ENCODE measurements around the gene DPYD. TPM values are rescaled to one million over a fixed set of nuclear protein-coding genes. Genes with fewer than 3 reads are reported as not detected.

Gene DPYD
- total and polyA plus RNA-seq, 7 donors: 2.5 to 7.3 (median 5.1) TPM

DNA sequence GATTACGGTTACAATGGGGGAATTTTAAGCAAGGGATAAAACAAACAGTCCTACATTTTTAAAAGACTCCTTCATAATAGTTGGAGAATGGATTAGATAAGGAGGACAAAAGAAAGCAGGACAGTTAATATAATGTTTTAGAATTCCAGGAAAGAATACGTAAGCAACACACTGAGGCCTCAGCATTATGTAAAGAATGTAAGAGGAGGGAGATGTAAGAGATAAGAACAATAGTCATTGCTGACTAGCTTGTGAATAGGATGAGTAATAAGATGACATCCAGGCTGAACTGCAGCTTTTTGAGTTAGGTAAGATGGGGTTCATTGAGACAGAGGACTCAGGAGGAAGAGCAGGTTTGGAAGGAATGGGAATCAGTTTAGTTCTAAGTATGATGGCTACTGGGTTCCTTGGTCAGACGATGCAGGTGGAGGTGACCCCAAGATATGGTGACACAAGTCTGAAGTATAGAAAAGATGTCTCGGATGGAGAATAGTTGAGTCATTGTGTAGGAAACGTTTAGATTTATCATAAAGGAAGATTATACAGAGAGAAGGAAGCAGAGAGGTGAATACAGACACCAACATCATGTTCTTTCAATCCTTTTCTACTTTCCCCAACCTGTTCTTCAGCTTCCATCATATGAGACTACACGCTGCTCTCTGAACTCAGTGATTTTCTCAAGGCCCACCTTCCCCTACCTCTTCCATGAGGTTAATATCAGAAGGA is 826.4 kb downstream of the DPYD start:
- H3K4me3 ChIP-seq: no peak overlapping the region
- intact Hi-C loops (cut with DNase I): no loop called here
- H3K36me3 ChIP-seq (ENCODE audit: insufficient read depth in 1 of 2, low read depth in 1 of 2): peaks cover 0 to 9% of the 10 kb centered on the region in 2 donors
- DNase-seq: no peak
- no peaks in the 10 kb centered on the region for H3K27me3 ChIP-seq (ENCODE audit: insufficient read depth in 3 of 3, low read length in 2 of 3)
- no peak overlapping the region for H3K27ac ChIP-seq
- no peaks in the 10 kb centered on the region for H3K9me3 ChIP-seq
- TF ChIP-seq, protein P1, sequence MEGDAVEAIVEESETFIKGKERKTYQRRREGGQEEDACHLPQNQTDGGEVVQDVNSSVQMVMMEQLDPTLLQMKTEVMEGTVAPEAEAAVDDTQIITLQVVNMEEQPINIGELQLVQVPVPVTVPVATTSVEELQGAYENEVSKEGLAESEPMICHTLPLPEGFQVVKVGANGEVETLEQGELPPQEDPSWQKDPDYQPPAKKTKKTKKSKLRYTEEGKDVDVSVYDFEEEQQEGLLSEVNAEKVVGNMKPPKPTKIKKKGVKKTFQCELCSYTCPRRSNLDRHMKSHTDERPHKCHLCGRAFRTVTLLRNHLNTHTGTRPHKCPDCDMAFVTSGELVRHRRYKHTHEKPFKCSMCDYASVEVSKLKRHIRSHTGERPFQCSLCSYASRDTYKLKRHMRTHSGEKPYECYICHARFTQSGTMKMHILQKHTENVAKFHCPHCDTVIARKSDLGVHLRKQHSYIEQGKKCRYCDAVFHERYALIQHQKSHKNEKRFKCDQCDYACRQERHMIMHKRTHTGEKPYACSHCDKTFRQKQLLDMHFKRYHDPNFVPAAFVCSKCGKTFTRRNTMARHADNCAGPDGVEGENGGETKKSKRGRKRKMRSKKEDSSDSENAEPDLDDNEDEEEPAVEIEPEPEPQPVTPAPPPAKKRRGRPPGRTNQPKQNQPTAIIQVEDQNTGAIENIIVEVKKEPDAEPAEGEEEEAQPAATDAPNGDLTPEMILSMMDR (IDR thresholded peaks at IDR 0.05): no peak
- ATAC-seq: no peak
- no peaks in the 10 kb centered on the region for H3K4me1 ChIP-seq
- 94 to 98% (median 96%) methylated on average over 6 of the region's 6 CpGs for WGBS, 3 donors

DNA sequence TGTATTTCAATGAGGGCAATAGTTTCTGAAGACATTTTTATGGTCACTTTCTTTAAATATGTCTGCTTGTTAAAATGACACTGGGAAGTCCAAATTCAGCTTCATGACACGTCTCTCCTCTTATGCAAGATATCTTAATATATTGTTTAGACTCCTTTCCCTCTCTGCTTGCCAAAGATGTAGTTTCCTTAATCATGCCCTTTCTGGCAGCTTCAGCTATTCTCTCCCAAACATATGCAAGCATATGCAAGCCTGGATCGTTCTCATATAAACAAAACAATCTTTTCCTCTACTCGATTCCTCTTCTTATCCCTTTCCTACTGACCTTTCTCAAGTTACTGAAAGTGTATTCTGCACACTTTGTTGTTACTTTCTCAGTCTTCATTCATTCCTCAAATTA is 827.1 kb downstream of the DPYD start:
- H3K9me3 ChIP-seq: no peaks in the 10 kb centered on the region
- 52 to 68% (median 56%) methylated on average over 3 of the region's 3 CpGs for WGBS, 3 donors

DNA sequence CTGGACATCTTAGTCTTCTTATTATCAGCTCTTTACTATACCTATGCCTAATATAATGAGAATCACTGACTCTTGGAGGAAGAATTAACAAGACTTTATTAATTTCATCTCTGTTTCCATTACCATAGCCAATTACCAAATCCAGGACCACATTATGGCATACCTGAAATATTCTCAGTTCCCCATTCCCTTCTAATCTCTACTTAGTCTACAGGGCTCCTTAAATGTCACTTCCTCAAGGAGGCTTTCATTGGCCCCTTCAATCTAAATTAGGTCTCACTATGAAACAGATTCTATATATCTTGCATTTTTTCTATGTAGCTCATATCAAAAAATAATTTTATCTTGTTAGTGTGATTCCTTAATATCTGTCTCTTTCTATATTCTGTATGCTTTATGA is 828.0 kb downstream of the DPYD start:
- no peaks in the 10 kb centered on the region for H3K27me3 ChIP-seq (ENCODE audit: insufficient read depth in 3 of 3, low read length in 2 of 3)
- no peak for ATAC-seq
- TF ChIP-seq, protein P1 (IDR thresholded peaks at IDR 0.05): no peak
- no peak overlapping the region for H3K4me3 ChIP-seq
- H3K4me1 ChIP-seq: no peaks in the 10 kb centered on the region
- H3K36me3 ChIP-seq (ENCODE audit: insufficient read depth in 1 of 2, low read depth in 1 of 2): peaks cover 0 to 4% of the 10 kb centered on the region in 2 donors
- no peak for DNase-seq
- no peak overlapping the region for H3K27ac ChIP-seq
- intact Hi-C loops (cut with DNase I): no loop called here
- no peaks in the 10 kb centered on the region for H3K9me3 ChIP-seq

More for the DNA sequence above, 827.1 kb downstream of the DPYD start:
- Histone ChIP-seq H3K4me3 (no peak overlapping the region), H3K36me3 (ENCODE audit: insufficient read depth in 1 of 2, low read depth in 1 of 2) (peaks cover 0 to 9% of the 10 kb centered on the region in 2 donors), H3K27me3 (ENCODE audit: insufficient read depth in 3 of 3, low read length in 2 of 3) (no peaks in the 10 kb centered on the region), H3K27ac (no peak overlapping the region), H3K4me1 (no peaks in the 10 kb centered on the region)
- no peak for ATAC-seq
- TF ChIP-seq, protein P1 (IDR thresholded peaks at IDR 0.05): no peak
- intact Hi-C loops (cut with DNase I): no loop called here
- no peak for DNase-seq

DNA sequence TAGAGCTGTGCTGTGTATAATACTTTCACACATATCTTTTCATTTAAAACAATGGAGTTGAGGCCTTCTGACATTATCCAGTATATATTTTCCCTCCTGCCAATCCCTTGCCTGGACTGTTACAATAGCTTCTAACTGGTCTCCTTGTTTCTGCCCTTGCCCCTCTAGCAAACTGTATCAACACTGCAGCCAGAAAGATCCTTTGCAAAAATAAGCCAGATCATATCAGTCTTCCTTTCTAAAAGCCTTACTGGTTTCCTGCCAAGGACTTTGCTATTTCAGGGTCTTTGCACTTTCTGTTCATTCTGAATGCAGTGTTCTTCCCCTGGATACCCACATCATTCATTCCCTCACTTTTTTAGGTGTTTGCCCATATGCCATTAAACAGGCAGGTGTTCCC is 829.2 kb downstream of the DPYD start:
- no peaks in the 10 kb centered on the region for H3K9me3 ChIP-seq
- H3K27me3 ChIP-seq (ENCODE audit: insufficient read depth in 3 of 3, low read length in 2 of 3): no peaks in the 10 kb centered on the region
- ATAC-seq (no peak), DNase-seq (no peak)
- TF ChIP-seq, protein P1 (IDR thresholded peaks at IDR 0.05): no peak
- no peak overlapping the region for H3K4me3 ChIP-seq
- intact Hi-C loops (cut with DNase I): no loop called here
- H3K36me3 ChIP-seq (ENCODE audit: insufficient read depth in 1 of 2, low read depth in 1 of 2): no peaks in the 10 kb centered on the region
- no peak overlapping the region for H3K27ac ChIP-seq
- H3K4me1 ChIP-seq: no peaks in the 10 kb centered on the region

DNA sequence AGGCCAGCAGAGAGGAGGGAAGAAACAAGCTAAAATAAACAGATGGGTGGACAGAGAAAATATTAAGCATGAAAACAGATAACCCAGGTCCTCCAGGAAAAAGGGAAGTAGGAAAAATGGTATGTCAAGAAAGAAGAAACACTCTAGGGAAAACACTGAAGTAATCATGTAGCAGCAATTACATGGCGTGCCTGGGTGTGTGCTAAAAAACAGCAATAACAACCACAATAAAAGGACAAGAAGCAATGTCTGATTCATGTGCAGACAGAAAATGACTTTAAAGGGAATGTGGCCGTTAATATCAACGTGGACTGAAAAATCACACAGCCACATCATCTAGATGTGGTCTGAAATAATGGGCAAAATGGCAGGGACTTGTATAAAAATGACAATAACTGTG is 829.6 kb downstream of the DPYD start:
- no peak overlapping the region for H3K4me3 ChIP-seq
- H3K9me3 ChIP-seq: no peaks in the 10 kb centered on the region
- H3K36me3 ChIP-seq (ENCODE audit: insufficient read depth in 1 of 2, low read depth in 1 of 2): no peaks in the 10 kb centered on the region
- no peak for ATAC-seq
- no peaks in the 10 kb centered on the region for H3K4me1 ChIP-seq
- intact Hi-C loops (cut with DNase I): no loop called here
- TF ChIP-seq, protein P1 (IDR thresholded peaks at IDR 0.05): no peak
- WGBS, 3 donors: 76 to 83% (median 79%) methylated on average over 3 of the region's 3 CpGs
- DNase-seq: no peak
- H3K27ac ChIP-seq: no peak overlapping the region
- no peaks in the 10 kb centered on the region for H3K27me3 ChIP-seq (ENCODE audit: insufficient read depth in 3 of 3, low read length in 2 of 3)

All from psoas muscle (tissue), 8 donors.